A549 (cell line): ENCODE data around the gene IFRD2. TPM values are rescaled to one million over a fixed set of nuclear protein-coding genes. Genes with fewer than 3 reads are reported as not detected.
"Not testable (repeated sequence)": the region's sequence is repeated elsewhere in the genome, so short reads cannot be mapped to it uniquely, and the experiment has no call there.

Experiments used
- ATAC-seq, 2 experiments: fragments of 200-7000 bp in 1 of 2; fragments of >200 bp in 1 of 2; cut with Nextera tagmentation in 1 of 2; cut with Tn5 transposase in 1 of 2; 3 replicates each; pipeline versions ENCODE4 v1.8.0 to v1.9.1; 2018 to 2020; ENCODE audit warnings: mild to moderate bottlenecking in 1 of 2, moderate library complexity in 1 of 2
- CTCF ChIA-PET: fragments of 300-600 bp; sonication (Branson Sonifier 250); formaldehyde crosslinking; extraction: SDS; loops from one replicate; lab custom pipeline; 2021; ENCODE audit warnings: antibody characterized with exemption, inconsistent platforms; lab: Yijun Ruan, JAX
- POLR2A ChIA-PET: fragments of 350-600 bp; formaldehyde crosslinking; extraction: SDS; loops from one replicate; lab custom pipeline; 2021; ENCODE audit warnings: antibody characterized with exemption, inconsistent platforms; lab: Yijun Ruan, JAX
- DNase-seq, 2 experiments: peaks; one replicate each; pipeline versions ENCODE4 v3.0.0 to v3.0.0-alpha.2; 2011 to 2016; ENCODE audit warnings: low read depth in 1 of 2, low spot score in 1 of 2
- FAIRE-seq: peaks from 2 replicates; lab custom pipeline; 2011; peaks lifted over from hg19 to GRCh38; lab: Jason Lieb, UNC
- H3K27ac ChIP-seq, 2 experiments: fragments of >200 bp; sonication (Bioruptor Twin); formaldehyde crosslinking; 3 replicates each; pipeline ENCODE4 v1.5.1; 2016 to 2017
- H3K4me1 ChIP-seq: fragments of >200 bp; sonication (Bioruptor Twin); formaldehyde crosslinking; 3 replicates; pipeline ENCODE4 v1.6.1; 2016
- H3K4me2 ChIP-seq: fragments of >200 bp; sonication (Bioruptor Twin); formaldehyde crosslinking; 3 replicates; pipeline ENCODE4 v1.6.1; 2016
- H3K4me3 ChIP-seq: fragments of >200 bp; sonication (Bioruptor Twin); formaldehyde crosslinking; 3 replicates; pipeline ENCODE4 v1.5.1; 2016
- H3K9me3 ChIP-seq: fragments of >200 bp; sonication (Bioruptor Twin); formaldehyde crosslinking; 3 replicates; pipeline ENCODE4 v1.6.1; 2016
- BHLHE40 ChIP-seq: IDR thresholded peaks from 2 replicates; pipeline ENCODE4 v1.6.1; 2012; ENCODE audit warnings: low read depth, low read length, inconsistent platforms
- CBX2 ChIP-seq: fragments of 200-600 bp; sonication (generic); IDR thresholded peaks from 2 replicates; pipeline ENCODE4 v1.6.1; 2016; ENCODE audit warnings: low read depth, mild to moderate bottlenecking, borderline replicate concordance
- CEBPB ChIP-seq, 2 experiments: fragments of >200 bp in 1 of 2; sonication (Bioruptor Twin) in 1 of 2; formaldehyde crosslinking in 1 of 2; IDR thresholded peaks; 2 replicates each; pipeline ENCODE4 v1.6.1; 2012 to 2016
- CHD2 ChIP-seq: fragments of 150-350 bp; IDR thresholded peaks from 2 replicates; pipeline ENCODE4 v1.6.1; 2014; ENCODE audit warnings: low read length; ENCODE audit not compliant: partially characterized antibody
- EP300 ChIP-seq, 2 experiments: fragments of >200 bp; sonication (Bioruptor Twin); formaldehyde crosslinking; IDR thresholded peaks; 2 replicates in 1 of 2; 3 replicates in 1 of 2; pipeline ENCODE4 v1.6.1; 2016 to 2017
- FOSL2 ChIP-seq, 2 experiments: fragments of 450-650 bp in 1 of 2; fragments of >200 bp in 1 of 2; sonication (Bioruptor Twin) in 1 of 2; formaldehyde crosslinking; IDR thresholded peaks; 2 replicates each; pipeline versions ENCODE4 v1.5.0 to v1.6.1; 2016 to 2020; ENCODE audit warnings: mild to moderate bottlenecking in 1 of 2, moderate library complexity in 1 of 2
- GATA3 ChIP-seq: IDR thresholded peaks from 2 replicates; pipeline ENCODE4 v1.6.1; 2012; ENCODE audit warnings: borderline replicate concordance
- HDAC2 ChIP-seq: fragments of 200-600 bp; sonication (generic); IDR thresholded peaks from 2 replicates; pipeline ENCODE4 v1.6.1; 2016
- HEYL ChIP-seq: fragments of 250-450 bp; sonication (Bioruptor Pico); IDR thresholded peaks from 2 replicates; pipeline ENCODE4 v1.8.0; 2021; ENCODE audit warnings: mild to moderate bottlenecking, moderate library complexity
- HOXB13 ChIP-seq: fragments of 250-450 bp; sonication (Bioruptor Pico); IDR thresholded peaks from 2 replicates; pipeline ENCODE4 v1.5.0; 2020; ENCODE audit warnings: low read depth, mild to moderate bottlenecking, moderate library complexity
- KDM5A ChIP-seq: fragments of 200-600 bp; sonication (generic); IDR thresholded peaks from 2 replicates; pipeline ENCODE4 v1.6.1; 2016; ENCODE audit warnings: antibody characterized with exemption, mild to moderate bottlenecking
- MYC ChIP-seq: IDR thresholded peaks from 2 replicates; pipeline ENCODE4 v1.6.1; 2012; ENCODE audit warnings: mild to moderate bottlenecking, inconsistent platforms, low read length, improper control_type of control experiment, borderline replicate concordance
- NR3C1 ChIP-seq: fragments of >200 bp; sonication (Bioruptor Twin); formaldehyde crosslinking; IDR thresholded peaks from 3 replicates; pipeline ENCODE4 v1.6.1; 2017
- RAD21 ChIP-seq, 2 experiments: fragments of >200 bp in 1 of 2; sonication (Bioruptor Twin) in 1 of 2; formaldehyde crosslinking in 1 of 2; IDR thresholded peaks in 1 of 2; conservative IDR thresholded peaks in 1 of 2; 2 replicates in 1 of 2; 3 replicates in 1 of 2; pipeline ENCODE4 v1.6.1; 2012 to 2018; ENCODE audit warnings: inconsistent platforms in 1 of 2
- SMC3 ChIP-seq: fragments of >200 bp; sonication (Bioruptor Twin); formaldehyde crosslinking; IDR thresholded peaks from 3 replicates; pipeline ENCODE4 v1.6.1; 2018; ENCODE audit warnings: inconsistent platforms
- SREBF2 ChIP-seq: fragments of 450-650 bp; IDR thresholded peaks from 2 replicates; pipeline ENCODE4 v1.6.1; 2014; ENCODE audit warnings: mild to moderate bottlenecking, moderate library complexity
- TP53 ChIP-seq: fragments of 250-450 bp; sonication (Bioruptor Pico); IDR thresholded peaks from 2 replicates; pipeline ENCODE4 v1.5.0; 2021; ENCODE audit warnings: mild to moderate bottlenecking, moderate library complexity
- ZFP36 ChIP-seq: fragments of 450-650 bp; IDR thresholded peaks from 2 replicates; pipeline ENCODE4 v1.6.1; 2014; ENCODE audit warnings: borderline replicate concordance; ENCODE audit not compliant: partially characterized antibody
- WGBS: methylation state at CpG from one replicate; pipeline ENCODE4 v1.1.6; 2017; ENCODE audit errors: missing lambda C conversion rate; 5-methylcytosine and 5-hydroxymethylcytosine counted together
- polyA plus RNA-seq, 4 experiments: library from polyadenylated mRNA; depleted of rRNA in 3 of 4; stranded (reverse); fragments of >200 nt; fragmentation: RNase III in 1 of 4; extraction: RNeasy Plus Mini Kit Qiagen cat#74134 plus additional on column Dnase treatment in 1 of 4; gene quantifications; 2 replicates in 3 of 4; 3 replicates in 1 of 4; pipeline ENCODE4 v1.2.3, GENCODE V29; 2011 to 2017
- TF ChIP-seq, protein P1 (sequence below): fragments of 250-450 bp; sonication (Bioruptor Pico); IDR thresholded peaks from 2 replicates; pipeline ENCODE4 v1.5.0; 2020; ENCODE audit warnings: low read depth, mild to moderate bottlenecking, moderate library complexity
- TF ChIP-seq, protein P2 (sequence below): fragments of >200 bp; sonication (Bioruptor Twin); formaldehyde crosslinking; IDR thresholded peaks from 3 replicates; pipeline ENCODE4 v1.5.1; 2016
- TF ChIP-seq, protein P3 (sequence below): fragments of 150-350 bp; IDR thresholded peaks from 2 replicates; pipeline ENCODE4 v1.6.1; 2014; ENCODE audit warnings: low read depth, mild to moderate bottlenecking, low read length
- TF ChIP-seq, protein P4 (sequence below): fragments of 450-650 bp; IDR thresholded peaks from 2 replicates; pipeline ENCODE4 v1.6.1; 2014; ENCODE audit warnings: antibody characterized with exemption
- TF ChIP-seq, protein P5 (sequence below): IDR thresholded peaks from 2 replicates; pipeline ENCODE4 v1.6.1; 2012

IFRD2 gene
- polyA plus RNA-seq, 2 of the 4 experiments (the other 2 are of a cell fraction): 42.2 to 79.7 TPM

DNA sequence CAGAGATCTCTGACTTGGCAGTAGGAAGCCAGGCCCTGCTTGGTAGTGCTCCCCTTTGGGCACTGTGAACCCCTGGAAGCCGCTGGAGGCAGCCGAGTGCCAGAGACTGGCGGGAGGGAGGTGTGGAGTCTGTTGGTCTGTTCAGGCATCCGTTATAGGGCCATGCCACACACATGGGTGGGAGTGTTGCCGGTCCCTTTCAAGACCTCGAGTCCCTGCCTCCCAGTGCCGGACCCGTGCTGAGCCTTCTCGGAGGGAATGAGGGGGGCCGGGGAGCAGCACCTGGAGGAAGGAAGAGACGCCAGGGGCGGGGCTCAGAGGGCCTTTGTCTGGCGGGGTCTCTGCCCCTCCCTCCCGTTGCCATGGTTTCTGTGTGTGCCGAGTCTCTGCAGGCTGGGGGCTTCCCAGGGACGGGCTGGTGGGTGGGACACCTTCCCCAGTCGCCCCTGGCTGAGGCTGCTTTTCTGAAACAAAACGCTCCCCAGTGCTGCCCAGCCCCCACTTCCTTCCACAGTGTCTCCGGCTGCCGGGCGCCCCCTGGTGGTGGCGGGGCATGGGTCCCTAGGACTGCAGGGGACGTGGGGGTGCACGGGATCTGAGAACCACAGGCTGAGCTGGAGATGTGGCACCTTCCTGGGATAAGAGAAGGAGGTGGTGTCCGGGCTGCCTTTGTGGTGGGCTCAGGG is 46.3 kb downstream of the IFRD2 start:
- WGBS: 7% methylated on average over 6 of the region's 25 CpGs
- FAIRE-seq: no peak

DNA sequence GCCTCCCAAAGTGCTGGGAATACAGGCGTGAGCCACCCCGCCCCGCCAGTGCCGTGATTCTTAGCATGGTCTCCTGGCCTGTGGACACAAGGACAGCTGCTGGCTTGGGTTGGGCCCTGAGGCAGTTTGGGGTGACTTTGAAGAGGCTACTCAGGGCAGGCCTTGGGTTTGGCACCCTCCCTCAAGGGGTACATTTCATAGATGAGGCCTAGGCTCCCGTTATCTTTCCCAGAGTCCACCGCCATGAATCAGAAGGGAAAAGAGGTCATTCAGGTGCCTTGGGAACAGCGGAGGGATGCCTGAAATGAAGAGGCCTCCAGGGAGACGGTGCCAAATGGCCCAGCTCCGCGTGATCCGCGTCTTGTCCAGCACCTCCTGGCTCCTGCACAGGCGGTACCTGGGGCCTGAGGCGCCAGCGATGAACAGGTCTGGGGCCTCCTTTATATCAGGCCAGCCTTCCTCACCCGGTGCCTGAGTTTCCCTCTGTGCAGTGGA is 46.9 kb downstream of the IFRD2 start:
- H3K4me2 ChIP-seq: peak overlapping the region; percentile 83
- CTCF ChIA-PET: interaction anchor here (0.8 to 1.9 kb wide), 6 partner anchors 12 to 56 kb away, joined by 3 to 4 read pairs (median 3); no protein-coding TSS in a partner anchor
- peak overlapping the region; percentile 89 to 95 for H3K27ac ChIP-seq
- peak overlapping the region; percentile 41; the same call in 2 of the 3 replicates for H3K4me3 ChIP-seq
- TF ChIP-seq, protein P1, sequence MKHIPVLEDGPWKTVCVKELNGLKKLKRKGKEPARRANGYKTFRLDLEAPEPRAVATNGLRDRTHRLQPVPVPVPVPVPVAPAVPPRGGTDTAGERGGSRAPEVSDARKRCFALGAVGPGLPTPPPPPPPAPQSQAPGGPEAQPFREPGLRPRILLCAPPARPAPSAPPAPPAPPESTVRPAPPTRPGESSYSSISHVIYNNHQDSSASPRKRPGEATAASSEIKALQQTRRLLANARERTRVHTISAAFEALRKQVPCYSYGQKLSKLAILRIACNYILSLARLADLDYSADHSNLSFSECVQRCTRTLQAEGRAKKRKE: no peak
- TF ChIP-seq, all 56 proteins: peak for 0
- DNase-seq (no peak), ATAC-seq (peak; percentile 1 to 10; a peak in 3 of 6 replicates), FAIRE-seq (no peak)
- 93% methylated on average over 13 of the region's 16 CpGs for WGBS
- POLR2A ChIA-PET: interaction anchor here (0.7 kb wide), 1 partner anchor 11 kb away, joined by 3 read pairs; no protein-coding TSS in a partner anchor
- Histone ChIP-seq H3K4me1 (peaks cover 35% of the 10 kb centered on the region), H3K9me3 (no peaks in the 10 kb centered on the region)

More for the DNA sequence above, 46.3 kb downstream of the IFRD2 start:
- ATAC-seq: peak; percentile 86 to 94
- Histone ChIP-seq H3K4me1 (peaks cover 35% of the 10 kb centered on the region), H3K4me2 (peak overlapping the region; percentile 83), H3K4me3 (peak overlapping the region; percentile 41), H3K27ac (peak overlapping the region; percentile 89 to 95), H3K9me3 (no peaks in the 10 kb centered on the region)
- DNase-seq: peak; percentile 61 to 78
- CTCF ChIA-PET: interaction anchor here (0.6 to 11.2 kb wide), 24 partner anchors 10 to 1086 kb away, joined by 3 to 219 read pairs (median 5); partner anchors contain the start of genes GNAI2 and IFRD2
- POLR2A ChIA-PET: interaction anchor here (0.7 to 1.7 kb wide), 10 partner anchors 9 to 91 kb away, joined by 3 to 16 read pairs (median 4); partner anchors contain the start of genes GNAI2, IFRD2 and SEMA3B
- TF ChIP-seq TP53 (CRISPR knock-in tag): no peak
- TF ChIP-seq, protein P2, sequence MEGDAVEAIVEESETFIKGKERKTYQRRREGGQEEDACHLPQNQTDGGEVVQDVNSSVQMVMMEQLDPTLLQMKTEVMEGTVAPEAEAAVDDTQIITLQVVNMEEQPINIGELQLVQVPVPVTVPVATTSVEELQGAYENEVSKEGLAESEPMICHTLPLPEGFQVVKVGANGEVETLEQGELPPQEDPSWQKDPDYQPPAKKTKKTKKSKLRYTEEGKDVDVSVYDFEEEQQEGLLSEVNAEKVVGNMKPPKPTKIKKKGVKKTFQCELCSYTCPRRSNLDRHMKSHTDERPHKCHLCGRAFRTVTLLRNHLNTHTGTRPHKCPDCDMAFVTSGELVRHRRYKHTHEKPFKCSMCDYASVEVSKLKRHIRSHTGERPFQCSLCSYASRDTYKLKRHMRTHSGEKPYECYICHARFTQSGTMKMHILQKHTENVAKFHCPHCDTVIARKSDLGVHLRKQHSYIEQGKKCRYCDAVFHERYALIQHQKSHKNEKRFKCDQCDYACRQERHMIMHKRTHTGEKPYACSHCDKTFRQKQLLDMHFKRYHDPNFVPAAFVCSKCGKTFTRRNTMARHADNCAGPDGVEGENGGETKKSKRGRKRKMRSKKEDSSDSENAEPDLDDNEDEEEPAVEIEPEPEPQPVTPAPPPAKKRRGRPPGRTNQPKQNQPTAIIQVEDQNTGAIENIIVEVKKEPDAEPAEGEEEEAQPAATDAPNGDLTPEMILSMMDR: peak; percentile 90
- TF ChIP-seq MYC: no peak
- no peak for TF ChIP-seq KDM5A
- TF ChIP-seq HEYL (CRISPR knock-in tag): no peak
- TF ChIP-seq HDAC2: no peak
- no peak for TF ChIP-seq HOXB13
- TF ChIP-seq, protein P3, sequence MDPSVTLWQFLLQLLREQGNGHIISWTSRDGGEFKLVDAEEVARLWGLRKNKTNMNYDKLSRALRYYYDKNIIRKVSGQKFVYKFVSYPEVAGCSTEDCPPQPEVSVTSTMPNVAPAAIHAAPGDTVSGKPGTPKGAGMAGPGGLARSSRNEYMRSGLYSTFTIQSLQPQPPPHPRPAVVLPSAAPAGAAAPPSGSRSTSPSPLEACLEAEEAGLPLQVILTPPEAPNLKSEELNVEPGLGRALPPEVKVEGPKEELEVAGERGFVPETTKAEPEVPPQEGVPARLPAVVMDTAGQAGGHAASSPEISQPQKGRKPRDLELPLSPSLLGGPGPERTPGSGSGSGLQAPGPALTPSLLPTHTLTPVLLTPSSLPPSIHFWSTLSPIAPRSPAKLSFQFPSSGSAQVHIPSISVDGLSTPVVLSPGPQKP: no peak
- TF ChIP-seq CHD2: peak; percentile 46
- TF ChIP-seq GATA3: peak; percentile 10; the same call in 1 of the 2 replicates
- TF ChIP-seq, protein P4, sequence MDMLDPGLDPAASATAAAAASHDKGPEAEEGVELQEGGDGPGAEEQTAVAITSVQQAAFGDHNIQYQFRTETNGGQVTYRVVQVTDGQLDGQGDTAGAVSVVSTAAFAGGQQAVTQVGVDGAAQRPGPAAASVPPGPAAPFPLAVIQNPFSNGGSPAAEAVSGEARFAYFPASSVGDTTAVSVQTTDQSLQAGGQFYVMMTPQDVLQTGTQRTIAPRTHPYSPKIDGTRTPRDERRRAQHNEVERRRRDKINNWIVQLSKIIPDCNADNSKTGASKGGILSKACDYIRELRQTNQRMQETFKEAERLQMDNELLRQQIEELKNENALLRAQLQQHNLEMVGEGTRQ: no peak
- peak; percentile 59 to 64 for TF ChIP-seq RAD21 (conservative IDR thresholded peaks at IDR 0.05 in 1 of 2, IDR thresholded peaks at IDR 0.05 in 1 of 2)
- 0 out of 2 replicates have a peak, but pooled peaks have one; percentile 36 for TF ChIP-seq BHLHE40
- no peak for TF ChIP-seq ZFP36
- TF ChIP-seq, protein P5, sequence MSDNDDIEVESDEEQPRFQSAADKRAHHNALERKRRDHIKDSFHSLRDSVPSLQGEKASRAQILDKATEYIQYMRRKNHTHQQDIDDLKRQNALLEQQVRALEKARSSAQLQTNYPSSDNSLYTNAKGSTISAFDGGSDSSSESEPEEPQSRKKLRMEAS: peak; percentile 36; the same call in 1 of the 2 replicates
- no peak for TF ChIP-seq EP300 (IDR thresholded peaks at IDR 0.05)
- TF ChIP-seq FOSL2 (IDR thresholded peaks at IDR 0.05): no peak
- TF ChIP-seq FOSL2 (CRISPR knock-in tag; IDR thresholded peaks at IDR 0.05): 0 out of 2 replicates have a peak, but pooled peaks have one; percentile 2
- no peak for TF ChIP-seq SREBF2
- TF ChIP-seq NR3C1: no peak
- TF ChIP-seq CBX2: no peak
- no peak for TF ChIP-seq CEBPB (IDR thresholded peaks at IDR 0.05)
- TF ChIP-seq SMC3: peak; percentile 84

DNA sequence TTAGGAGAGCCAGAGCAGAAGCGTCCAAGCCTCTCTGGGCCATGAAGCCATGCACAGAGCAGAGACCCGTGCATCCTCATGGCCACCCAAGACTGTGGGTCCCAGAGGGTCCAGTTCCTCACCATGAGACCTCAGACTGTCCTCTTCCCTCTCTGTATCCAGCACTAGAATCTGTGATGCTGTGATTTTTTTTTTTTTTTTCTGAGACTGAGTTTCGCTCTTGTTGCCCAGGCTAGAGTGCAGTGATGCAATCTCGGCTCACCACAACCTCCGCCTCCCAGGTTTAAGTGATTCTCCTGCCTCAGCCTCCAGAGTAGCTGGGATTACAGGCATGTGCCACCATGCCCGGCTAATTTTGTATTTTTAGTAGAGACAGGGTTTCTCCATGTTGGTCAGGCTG is 47.4 kb downstream of the IFRD2 start:
- not testable (repeated sequence) for FAIRE-seq, H3K4me2 ChIP-seq, ATAC-seq, DNase-seq, H3K4me3 ChIP-seq, H3K9me3 ChIP-seq
- H3K27ac ChIP-seq: peak overlapping the region in 1 of 2 experiments; percentile 32; a peak in 2 of 6 replicates
- ChIA-PET CTCF (interaction anchor here (0.8 to 1.2 kb wide), 5 partner anchors 12 to 51 kb away, joined by 3 to 4 read pairs (median 3); no protein-coding TSS in a partner anchor), POLR2A (interaction anchor here (0.7 to 1.2 kb wide), 2 partner anchors 9 to 12 kb away, joined by 3 to 6 read pairs; partner anchors contain the start of gene GNAI2)
- H3K4me1 ChIP-seq: peaks cover 35% of the 10 kb centered on the region
- 93% methylated on average over 6 of the region's 6 CpGs for WGBS
